Upper lobe of left lung (tissue), 6 donors: ENCODE results near the gene ZNF407. TPM values are rescaled to one million over a fixed set of nuclear protein-coding genes. Genes with fewer than 3 reads are reported as not detected.

ENCODE experiments used
- ATAC-seq, 2 donors: fragments of 200-7000 bp; cut with Tn5 transposase; one replicate each; pipeline ENCODE4 v1.9.1; 2022; ENCODE audit warnings: mild to moderate bottlenecking in 2 of 2, moderate library complexity in 2 of 2; ENCODE audit not compliant: low FRiP score in 2 of 2
- DNase-seq, 2 donors: peaks; one replicate each; pipeline ENCODE4 v3.0.0-alpha.2; 2019 to 2020
- H3K27ac ChIP-seq, 4 donors: fragments of 200-600 bp; sonication (generic); one replicate each; pipeline ENCODE4 v1.5.1; 2016 to 2019
- H3K27me3 ChIP-seq, 4 donors: fragments of 200-600 bp; sonication (generic); one replicate each; pipeline ENCODE4 v1.5.1; 2017 to 2019
- H3K36me3 ChIP-seq, 4 donors: fragments of 200-600 bp; sonication (generic); one replicate each; pipeline ENCODE4 v1.5.1; 2016 to 2019
- H3K4me1 ChIP-seq, 4 donors: fragments of 200-600 bp; sonication (generic); one replicate each; pipeline ENCODE4 v1.5.1; 2018 to 2019
- H3K4me3 ChIP-seq, 4 donors: fragments of 200-600 bp; sonication (generic); one replicate each; pipeline ENCODE4 v1.5.1; 2017 to 2019; ENCODE audit warnings: mild to moderate bottlenecking in 2 of 4, moderate library complexity in 1 of 4
- H3K9me3 ChIP-seq, 4 donors: fragments of 200-600 bp; sonication (generic); one replicate each; pipeline ENCODE4 v1.5.1; 2018 to 2019
- EP300 ChIP-seq, 4 donors: sonication (generic); formaldehyde crosslinking; IDR thresholded peaks; one replicate each; pipeline ENCODE4 v1.5.1; 2017; ENCODE audit warnings: antibody characterized with exemption in 4 of 4, control low read depth in 2 of 4
- POLR2A ChIP-seq, 4 donors: fragments of 450-650 bp; IDR thresholded peaks; one replicate each; pipeline ENCODE4 v1.5.1; 2016 to 2017; ENCODE audit warnings: antibody characterized with exemption in 4 of 4, mild to moderate bottlenecking in 2 of 4
- POLR2AphosphoS5 ChIP-seq, 2 donors: sonication (generic); formaldehyde crosslinking; IDR thresholded peaks; one replicate each; pipeline ENCODE4 v1.5.1; 2017; ENCODE audit warnings: antibody characterized with exemption in 2 of 2
- WGBS, 2 donors: methylation state at CpG; one replicate each; pipeline ENCODE4 v1.1.5; 2017 to 2018; 5-methylcytosine and 5-hydroxymethylcytosine counted together
- total RNA-seq, 6 donors: library from RNA; depleted of rRNA in 4 of 6; stranded (reverse); fragments of >200 nt in 4 of 6; gene quantifications; one replicate each; pipeline versions ENCODE4 v1.1.0 to v1.2.1, GENCODE V29; 2016 to 2021
- TF ChIP-seq, protein P1 (sequence below), 6 experiments: fragments of 450-650 bp in 4 of 6; fragments of 200-600 bp in 2 of 6; sonication (generic) in 2 of 6; IDR thresholded peaks; one replicate each; pipeline ENCODE4 v1.5.1; 2016 to 2019; ENCODE audit warnings: antibody characterized with exemption in 6 of 6
- donor health status: DM: no; HTN: no; CAD: no; lungs with moderate emphysema.
- donor health status: DM: no; HTN: yes; CAD: no; lungs with severe emphysema.

Gene ZNF407
- total RNA-seq, 6 donors from 2014 or later: 12.2 to 77.5 (median 17.1) TPM

DNA sequence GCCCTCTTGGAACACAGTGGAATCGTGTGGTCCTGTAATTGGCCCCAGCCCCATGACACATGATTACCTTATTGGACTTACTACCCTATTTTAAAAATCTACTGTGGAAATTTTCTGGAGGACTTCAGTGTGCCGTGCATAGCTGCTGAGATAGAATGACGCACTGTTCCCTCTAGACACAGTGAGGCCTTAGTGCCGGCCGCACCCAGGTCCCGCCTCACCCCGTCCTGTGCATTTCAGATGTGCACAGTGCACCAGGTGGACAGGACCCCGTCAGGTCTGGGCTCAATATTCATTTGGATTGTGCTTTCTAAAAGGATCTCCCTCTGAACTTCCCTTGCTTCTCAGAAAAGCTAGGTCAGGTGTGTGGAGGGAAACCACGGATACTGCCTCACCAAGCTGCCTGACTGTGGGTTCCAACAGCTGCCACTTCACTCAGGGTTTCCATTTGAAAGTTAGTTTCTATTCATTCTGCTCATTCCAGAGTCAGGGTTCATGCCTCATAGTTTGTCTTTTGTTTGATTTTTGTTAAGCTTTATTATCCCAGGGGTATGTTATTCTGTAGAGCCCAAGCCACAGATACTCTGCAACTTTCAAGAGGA lies 455.5 kb downstream of the ZNF407 start:
- Histone ChIP-seq H3K36me3 (no peaks in the 10 kb centered on the region), H3K27ac (peak overlapping the region; percentile 12 to 60 (median 34)), H3K4me3 (no peak overlapping the region), H3K27me3 (no peaks in the 10 kb centered on the region), H3K4me1 (peaks cover 0 to 7% (median 0%) of the 10 kb centered on the region in 4 donors), H3K9me3 (no peaks in the 10 kb centered on the region)
- ATAC-seq: peak; percentile 66 to 89
- TF ChIP-seq POLR2AphosphoS5 (IDR thresholded peaks at IDR 0.05) (no peak), POLR2A (IDR thresholded peaks at IDR 0.05) (no peak), EP300 (IDR thresholded peaks at IDR 0.05) (no peak)
- TF ChIP-seq, protein P1, sequence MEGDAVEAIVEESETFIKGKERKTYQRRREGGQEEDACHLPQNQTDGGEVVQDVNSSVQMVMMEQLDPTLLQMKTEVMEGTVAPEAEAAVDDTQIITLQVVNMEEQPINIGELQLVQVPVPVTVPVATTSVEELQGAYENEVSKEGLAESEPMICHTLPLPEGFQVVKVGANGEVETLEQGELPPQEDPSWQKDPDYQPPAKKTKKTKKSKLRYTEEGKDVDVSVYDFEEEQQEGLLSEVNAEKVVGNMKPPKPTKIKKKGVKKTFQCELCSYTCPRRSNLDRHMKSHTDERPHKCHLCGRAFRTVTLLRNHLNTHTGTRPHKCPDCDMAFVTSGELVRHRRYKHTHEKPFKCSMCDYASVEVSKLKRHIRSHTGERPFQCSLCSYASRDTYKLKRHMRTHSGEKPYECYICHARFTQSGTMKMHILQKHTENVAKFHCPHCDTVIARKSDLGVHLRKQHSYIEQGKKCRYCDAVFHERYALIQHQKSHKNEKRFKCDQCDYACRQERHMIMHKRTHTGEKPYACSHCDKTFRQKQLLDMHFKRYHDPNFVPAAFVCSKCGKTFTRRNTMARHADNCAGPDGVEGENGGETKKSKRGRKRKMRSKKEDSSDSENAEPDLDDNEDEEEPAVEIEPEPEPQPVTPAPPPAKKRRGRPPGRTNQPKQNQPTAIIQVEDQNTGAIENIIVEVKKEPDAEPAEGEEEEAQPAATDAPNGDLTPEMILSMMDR (IDR thresholded peaks at IDR 0.05): no peak
- DNase-seq: peak in 1 of 2 donors; percentile 62
- 79 to 87% methylated on average over 9 of the region's 9 CpGs for WGBS, 2 donors

DNA sequence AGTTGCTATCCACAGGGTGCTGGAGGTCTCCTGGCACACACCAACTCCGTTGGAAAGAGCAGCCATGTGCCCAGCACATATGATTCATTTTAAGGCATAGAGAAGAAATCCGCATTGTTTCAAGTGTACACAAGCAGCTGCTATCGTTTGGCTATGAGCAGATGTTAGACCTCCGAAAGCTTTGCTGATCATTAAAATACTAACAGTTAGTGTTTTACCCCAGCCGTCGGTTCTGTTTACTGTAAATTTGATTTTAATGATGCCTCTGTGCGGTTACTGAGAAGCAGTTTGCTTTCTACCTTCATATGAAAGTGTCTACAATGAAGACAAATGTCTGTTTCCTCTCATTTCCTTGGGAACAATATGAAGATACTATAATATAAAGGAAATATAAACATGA lies 456.4 kb downstream of the ZNF407 start:
- 87 to 92% methylated on average over 7 of the region's 7 CpGs for WGBS, 2 donors
- Histone ChIP-seq H3K27ac (no peak overlapping the region), H3K36me3 (no peaks in the 10 kb centered on the region), H3K9me3 (no peaks in the 10 kb centered on the region), H3K27me3 (no peaks in the 10 kb centered on the region), H3K4me1 (peaks cover 0 to 7% (median 0%) of the 10 kb centered on the region in 4 donors), H3K4me3 (no peak overlapping the region)
- ATAC-seq: no peak
- TF ChIP-seq POLR2A (IDR thresholded peaks at IDR 0.05) (no peak), EP300 (IDR thresholded peaks at IDR 0.05) (no peak), POLR2AphosphoS5 (IDR thresholded peaks at IDR 0.05) (no peak)
- TF ChIP-seq, protein P1 (IDR thresholded peaks at IDR 0.05): no peak
- no peak for DNase-seq

DNA sequence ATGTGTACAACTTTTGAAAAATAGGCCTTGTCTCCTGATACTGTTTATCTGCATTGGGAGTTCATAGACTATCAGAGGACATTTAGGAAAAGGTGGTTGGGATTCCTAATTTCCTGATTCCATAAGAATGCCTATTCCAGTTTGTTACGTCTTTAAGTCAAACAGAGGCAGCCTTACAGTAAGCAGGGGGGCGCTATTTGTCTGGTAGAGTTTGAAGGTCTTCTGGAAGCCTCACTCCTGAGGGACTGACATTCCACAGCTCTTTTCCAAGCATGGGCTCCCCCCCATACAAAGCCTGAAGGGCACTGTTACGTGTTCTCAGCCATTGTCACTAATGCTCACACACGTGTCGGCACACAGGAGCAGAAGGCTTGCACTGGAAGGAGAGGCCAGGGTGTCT lies 456.9 kb downstream of the ZNF407 start:
- 94 to 96% methylated on average over 5 of the region's 5 CpGs for WGBS, 2 donors
- DNase-seq (no peak), ATAC-seq (no peak)
- H3K4me3 ChIP-seq: no peak overlapping the region
- TF ChIP-seq, protein P1 (IDR thresholded peaks at IDR 0.05): no peak
- TF ChIP-seq POLR2A (IDR thresholded peaks at IDR 0.05) (no peak), EP300 (IDR thresholded peaks at IDR 0.05) (no peak), POLR2AphosphoS5 (IDR thresholded peaks at IDR 0.05) (no peak)
- no peaks in the 10 kb centered on the region for H3K9me3 ChIP-seq
- no peak overlapping the region for H3K27ac ChIP-seq
- peaks cover 0 to 7% (median 0%) of the 10 kb centered on the region in 4 donors for H3K4me1 ChIP-seq
- H3K36me3 ChIP-seq: no peaks in the 10 kb centered on the region
- no peaks in the 10 kb centered on the region for H3K27me3 ChIP-seq

DNA sequence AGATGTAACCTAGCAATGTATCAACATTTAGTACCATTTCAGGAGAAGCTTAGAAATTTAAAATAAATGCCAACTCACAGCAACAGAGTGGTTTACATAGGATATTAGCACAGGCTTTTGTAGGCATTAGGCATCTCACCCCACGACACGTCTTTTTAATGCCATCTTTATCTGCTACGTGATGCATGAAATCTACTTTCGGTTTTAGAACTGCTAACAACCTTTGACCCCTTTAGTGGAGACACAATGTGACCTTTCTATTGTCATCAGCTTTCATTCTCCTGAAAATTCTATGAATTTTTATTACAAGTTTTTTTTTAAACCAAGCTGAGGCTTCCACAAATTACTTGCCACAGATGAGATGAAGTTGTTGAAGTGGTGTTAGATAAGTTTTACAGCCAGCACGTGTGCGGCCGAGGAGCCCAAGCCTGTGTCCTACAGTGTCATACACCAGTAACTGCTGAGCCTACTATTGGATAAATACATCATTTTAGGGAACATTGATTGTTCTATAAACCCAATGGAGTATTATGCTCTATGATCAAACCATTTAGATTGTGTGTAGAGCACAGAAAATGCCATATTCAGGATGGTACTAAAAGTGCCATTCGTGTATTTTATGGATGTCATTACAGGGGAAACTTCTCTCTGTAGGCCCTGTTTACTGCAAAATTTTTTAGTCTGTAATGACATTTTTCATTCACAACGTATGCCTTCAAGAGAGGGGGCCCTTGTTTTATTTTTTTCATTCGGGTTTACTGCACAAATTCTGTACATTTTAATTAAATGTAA lies 459.7 kb downstream of the ZNF407 start:
- H3K36me3 ChIP-seq: no peaks in the 10 kb centered on the region
- no peak for DNase-seq
- WGBS, 2 donors: 95 to 98% methylated on average over 10 of the region's 10 CpGs

More for the DNA sequence above, 459.7 kb downstream of the ZNF407 start:
- Histone ChIP-seq H3K4me3 (no peak overlapping the region), H3K27me3 (no peaks in the 10 kb centered on the region), H3K4me1 (no peaks in the 10 kb centered on the region), H3K27ac (no peak overlapping the region), H3K9me3 (no peaks in the 10 kb centered on the region)
- TF ChIP-seq POLR2A (IDR thresholded peaks at IDR 0.05) (no peak), POLR2AphosphoS5 (IDR thresholded peaks at IDR 0.05) (no peak), EP300 (IDR thresholded peaks at IDR 0.05) (no peak)
- TF ChIP-seq, protein P1 (IDR thresholded peaks at IDR 0.05): no peak
- ATAC-seq: no peak
